SK-N-SH (cell line): ENCODE data around the gene DEPDC5. TPM values are rescaled to one million over a fixed set of nuclear protein-coding genes. Genes with fewer than 3 reads are reported as not detected.

ENCODE experiments used
- CTCF ChIA-PET: fragments of 300-600, 350-600 bp; formaldehyde crosslinking; extraction: SDS; loops from one replicate; lab custom pipeline; 2021; lab: Yijun Ruan, JAX
- POLR2A ChIA-PET: fragments of 350-600 bp; sonication (Branson Sonifier 250); formaldehyde crosslinking; extraction: SDS; loops from one replicate; lab custom pipeline; 2020; ENCODE audit warnings: antibody characterized with exemption, inconsistent platforms; lab: Yijun Ruan, JAX
- DNase-seq: peaks from one replicate; pipeline ENCODE4 v3.0.0; 2012
- H2AFZ ChIP-seq: fragments of 200-600 bp; sonication (generic); 2 replicates; pipeline ENCODE4 v1.8.1; 2016; ENCODE audit warnings: antibody characterized with exemption, mild to moderate bottlenecking, low read depth
- H3F3A ChIP-seq: fragments of 200-600 bp; sonication (generic); replicated peaks from 2 replicates; pipeline ENCODE3; 2016; ENCODE audit warnings: antibody characterized with exemption, mild to moderate bottlenecking; ENCODE audit not compliant: insufficient read depth
- H3K27ac ChIP-seq, 2 experiments: fragments of 200-500 bp in 1 of 2; fragments of 200-600 bp in 1 of 2; sonication (Bioruptor generic) in 1 of 2; sonication (generic), shearing (Covaris generic) in 1 of 2; 2 replicates each; pipeline versions ENCODE4 v1.5.1 to v1.6.1; 2014 to 2016; ENCODE audit warnings: low read depth in 2 of 2, inconsistent platforms in 1 of 2, low read length in 1 of 2, mild to moderate bottlenecking in 1 of 2, mixed read lengths in 1 of 2
- H3K27me3 ChIP-seq: fragments of 200-600 bp; sonication (generic), shearing (Covaris generic); 2 replicates; pipeline ENCODE4 v1.6.1; 2016; ENCODE audit warnings: mixed run types; ENCODE audit not compliant: insufficient read depth
- H3K36me3 ChIP-seq, 2 experiments: fragments of 200-500 bp in 1 of 2; fragments of 200-600 bp in 1 of 2; sonication (Bioruptor generic) in 1 of 2; sonication (generic) in 1 of 2; replicated peaks in 1 of 2; 2 replicates each; pipeline versions ENCODE3 to v1.5.1; 2014 to 2016; ENCODE audit warnings: low read length in 1 of 2, mild to moderate bottlenecking in 1 of 2; ENCODE audit not compliant: insufficient read depth in 2 of 2, control insufficient read depth in 1 of 2
- H3K4me1 ChIP-seq, 2 experiments: fragments of 200-500 bp in 1 of 2; fragments of 200-600 bp in 1 of 2; sonication (Bioruptor generic) in 1 of 2; sonication (generic), shearing (Covaris generic) in 1 of 2; 2 replicates each; pipeline versions ENCODE4 v1.5.1 to v1.6.1; 2014 to 2016; ENCODE audit warnings: low read depth in 1 of 2, low read length in 1 of 2, mixed run types in 1 of 2; ENCODE audit not compliant: insufficient read depth in 2 of 2, control insufficient read depth in 1 of 2
- H3K4me2 ChIP-seq: fragments of 200-600 bp; sonication (generic), shearing (Covaris generic); 2 replicates; pipeline ENCODE4 v1.6.1; 2017; ENCODE audit warnings: mixed run types
- H3K4me3 ChIP-seq, 2 experiments: fragments of 200-500 bp in 1 of 2; fragments of 200-600 bp in 1 of 2; sonication (Bioruptor generic) in 1 of 2; sonication (generic), shearing (Covaris generic) in 1 of 2; 2 replicates each; pipeline versions ENCODE4 v1.5.1 to v1.8.1; 2014 to 2016; ENCODE audit warnings: low read depth in 2 of 2, inconsistent platforms in 1 of 2, low read length in 1 of 2, mild to moderate bottlenecking in 1 of 2, mixed read lengths in 1 of 2, moderate library complexity in 1 of 2
- H3K79me2 ChIP-seq: fragments of 200-600 bp; sonication (generic); 2 replicates; pipeline ENCODE4 v1.8.1; 2017; ENCODE audit warnings: mild to moderate bottlenecking; ENCODE audit not compliant: insufficient read depth
- H3K9ac ChIP-seq: fragments of 200-600 bp; sonication (generic); 2 replicates; pipeline ENCODE4 v1.6.1; 2017; ENCODE audit warnings: mixed run types
- H3K9me2 ChIP-seq: fragments of 200-600 bp; sonication (generic); 2 replicates; pipeline ENCODE4 v1.6.1; 2017; ENCODE audit warnings: mixed run types
- H3K9me3 ChIP-seq: fragments of 200-600 bp; sonication (generic); 2 replicates; pipeline ENCODE4 v1.6.1; 2017; ENCODE audit warnings: mixed run types, mild to moderate bottlenecking, moderate library complexity
- H4K20me1 ChIP-seq: fragments of 200-600 bp; sonication (generic); 2 replicates; pipeline ENCODE4 v1.6.1; 2017; ENCODE audit warnings: mild to moderate bottlenecking, mixed run types; ENCODE audit not compliant: insufficient read depth
- CHD2 ChIP-seq: fragments of 150-350 bp; IDR thresholded peaks from 2 replicates; pipeline ENCODE4 v1.6.1; 2018; ENCODE audit warnings: low read length; ENCODE audit not compliant: partially characterized antibody
- EP300 ChIP-seq, 2 experiments: IDR thresholded peaks; 2 replicates each; pipeline versions ENCODE4 v1.4.0 to v1.6.1; 2012; ENCODE audit warnings: borderline replicate concordance in 1 of 2, low read depth in 1 of 2, low read length in 1 of 2
- EZH2phosphoT487 ChIP-seq: fragments of 200-600 bp; sonication (generic); IDR thresholded peaks from 2 replicates; pipeline ENCODE4 v1.6.1; 2017; ENCODE audit warnings: low read depth, mixed run types, mild to moderate bottlenecking, antibody characterized with exemption, moderate library complexity, borderline replicate concordance
- FOXJ3 ChIP-seq: sonication (generic); formaldehyde crosslinking; IDR thresholded peaks from 2 replicates; pipeline ENCODE4 v1.5.1; 2020; ENCODE audit warnings: mild to moderate bottlenecking, missing genetic modification reagents
- FOXM1 ChIP-seq: IDR thresholded peaks from 2 replicates; pipeline ENCODE4 v1.4.0; 2012; ENCODE audit warnings: low read depth, mild to moderate bottlenecking
- MEF2A ChIP-seq: IDR thresholded peaks from 2 replicates; pipeline ENCODE4 v1.4.0; 2012; ENCODE audit warnings: low read depth, borderline replicate concordance
- NFIC ChIP-seq: IDR thresholded peaks from 2 replicates; pipeline ENCODE4 v1.4.0; 2012; ENCODE audit warnings: borderline replicate concordance
- NRF1 ChIP-seq: IDR thresholded peaks from 2 replicates; pipeline ENCODE4 v1.6.1; 2012; ENCODE audit warnings: low read depth, mild to moderate bottlenecking, low read length
- POLR2AphosphoS5 ChIP-seq: IDR thresholded peaks from 2 replicates; pipeline ENCODE4 v1.6.1; 2012; ENCODE audit warnings: low read depth, low read length
- RCOR1 ChIP-seq: fragments of 150-350 bp; IDR thresholded peaks from 2 replicates; pipeline ENCODE4 v1.6.1; 2017; ENCODE audit warnings: antibody characterized with exemption, low read length
- RFX5 ChIP-seq: IDR thresholded peaks from 2 replicates; pipeline ENCODE4 v1.6.1; 2012; ENCODE audit warnings: mild to moderate bottlenecking, improper control_type of control experiment, low read length
- SIN3A ChIP-seq: IDR thresholded peaks from 2 replicates; pipeline ENCODE4 v1.6.1; 2012; ENCODE audit warnings: low read depth, mild to moderate bottlenecking, low read length, moderate library complexity, borderline replicate concordance
- YY1 ChIP-seq: IDR thresholded peaks from 2 replicates; pipeline ENCODE4 v1.4.0; 2012; ENCODE audit warnings: low read depth, mild to moderate bottlenecking
- WGBS: methylation state at CpG from one replicate; pipeline ENCODE4 v1.1.6; 2017; ENCODE audit warnings: low lambda C conversion rate; 5-methylcytosine and 5-hydroxymethylcytosine counted together
- polyA plus RNA-seq, 3 experiments: library from polyadenylated mRNA; depleted of rRNA; stranded (reverse); fragments of >200 nt; gene quantifications; 2 replicates each; pipeline ENCODE4 v1.2.3, GENCODE V29; 2012
- TF ChIP-seq, protein P1 (sequence below): IDR thresholded peaks from 2 replicates; pipeline ENCODE4 v1.6.1; 2012; ENCODE audit warnings: mild to moderate bottlenecking, low read depth, low read length, moderate library complexity
- TF ChIP-seq, protein P2 (sequence below): IDR thresholded peaks from 2 replicates; pipeline ENCODE4 v1.4.0; 2012; ENCODE audit warnings: low read depth, borderline replicate concordance
- TF ChIP-seq, protein P3 (sequence below): fragments of 150-350 bp; IDR thresholded peaks from 2 replicates; pipeline ENCODE4 v1.6.1; 2017; ENCODE audit warnings: antibody characterized with exemption, low read length, low read depth, borderline replicate concordance

DEPDC5 gene
- polyA plus RNA-seq, 1 of the 3 experiments (the other 2 are of a cell fraction) = 7.8 TPM

DNA sequence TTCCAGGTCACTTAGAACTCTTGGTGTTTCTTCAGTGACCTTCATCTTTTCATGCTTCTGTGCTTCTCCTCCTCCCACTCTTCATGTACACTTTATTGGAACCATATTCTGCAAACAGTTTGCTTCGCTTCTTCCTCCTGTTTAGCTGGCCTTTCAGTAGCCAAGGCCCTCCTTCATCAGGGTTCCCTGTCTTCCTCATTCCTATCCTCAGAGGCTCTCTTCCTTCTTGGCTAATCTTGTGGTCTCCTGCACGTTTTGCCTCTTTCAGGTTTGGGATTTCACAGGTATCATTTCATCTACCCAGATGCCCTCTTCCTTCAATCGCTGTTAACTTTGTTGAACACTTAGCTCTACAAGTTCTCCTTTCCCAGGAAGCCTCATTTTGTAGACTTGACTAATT is 66.8 kb downstream of the DEPDC5 start:
- 79% methylated on average over 3 of the region's 3 CpGs for WGBS
- ChIA-PET CTCF (interaction anchor here (1.5 kb wide), 1 partner anchor 155 kb away, joined by 4 read pairs; no protein-coding TSS in a partner anchor), POLR2A (no interaction called here)
- no peaks in the 10 kb centered on the region for H4K20me1 ChIP-seq
- H3K27ac ChIP-seq = no peak overlapping the region
- H3K9me2 ChIP-seq = no peaks in the 10 kb centered on the region
- H2AFZ ChIP-seq = no peak overlapping the region
- no peak overlapping the region for H3K9ac ChIP-seq
- H3K9me3 ChIP-seq = no peaks in the 10 kb centered on the region
- peaks cover 44 to 50% of the 10 kb centered on the region in 2 experiments for H3K36me3 ChIP-seq
- no peak overlapping the region for H3K4me2 ChIP-seq
- no peak for DNase-seq
- no peaks in the 10 kb centered on the region for H3K27me3 ChIP-seq
- no peaks in the 10 kb centered on the region for H3K79me2 ChIP-seq
- TF ChIP-seq RCOR1 = no peak
- H3K4me1 ChIP-seq = no peaks in the 10 kb centered on the region
- no peaks in the 10 kb centered on the region for H3F3A ChIP-seq
- no peak overlapping the region for H3K4me3 ChIP-seq

DNA sequence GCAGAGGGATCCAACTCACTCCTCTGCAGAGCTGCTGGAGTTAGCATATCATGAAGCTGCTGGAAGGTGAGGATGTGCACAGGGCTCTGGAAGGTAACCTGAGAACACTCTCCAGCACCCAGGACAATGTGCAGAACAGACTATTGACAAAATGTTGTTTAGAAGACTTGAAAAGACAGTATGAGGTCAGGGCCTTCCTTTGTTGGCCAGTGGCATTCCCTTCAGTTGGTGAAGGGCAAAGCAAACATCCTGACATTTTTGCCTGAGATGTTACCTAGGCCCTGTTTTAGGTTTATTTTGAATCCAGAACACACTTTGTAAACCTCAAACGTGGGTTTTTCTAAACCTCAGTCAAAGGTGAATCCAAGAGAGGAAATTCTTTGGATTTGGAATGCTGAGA is 67.8 kb downstream of the DEPDC5 start:
- peaks cover 44 to 46% of the 10 kb centered on the region in 2 experiments for H3K36me3 ChIP-seq
- H3K9ac ChIP-seq = no peak overlapping the region
- no peak overlapping the region for H3K4me3 ChIP-seq
- no peaks in the 10 kb centered on the region for H3K27me3 ChIP-seq
- H3K27ac ChIP-seq = no peak overlapping the region
- H3K4me1 ChIP-seq = no peaks in the 10 kb centered on the region
- no peak overlapping the region for H2AFZ ChIP-seq
- TF ChIP-seq NRF1 (no peak), SIN3A (no peak), FOXM1 (no peak), CHD2 (no peak), YY1 (no peak)
- no peaks in the 10 kb centered on the region for H3K79me2 ChIP-seq
- no peak for DNase-seq
- CTCF ChIA-PET = no interaction called here
- WGBS = 87% methylated on average over 1 of the region's 1 CpG
- no peaks in the 10 kb centered on the region for H3K9me3 ChIP-seq
- H3K9me2 ChIP-seq = no peaks in the 10 kb centered on the region
- no peaks in the 10 kb centered on the region for H3F3A ChIP-seq
- no peaks in the 10 kb centered on the region for H4K20me1 ChIP-seq
- H3K4me2 ChIP-seq = no peak overlapping the region
- POLR2A ChIA-PET = no interaction called here

DNA sequence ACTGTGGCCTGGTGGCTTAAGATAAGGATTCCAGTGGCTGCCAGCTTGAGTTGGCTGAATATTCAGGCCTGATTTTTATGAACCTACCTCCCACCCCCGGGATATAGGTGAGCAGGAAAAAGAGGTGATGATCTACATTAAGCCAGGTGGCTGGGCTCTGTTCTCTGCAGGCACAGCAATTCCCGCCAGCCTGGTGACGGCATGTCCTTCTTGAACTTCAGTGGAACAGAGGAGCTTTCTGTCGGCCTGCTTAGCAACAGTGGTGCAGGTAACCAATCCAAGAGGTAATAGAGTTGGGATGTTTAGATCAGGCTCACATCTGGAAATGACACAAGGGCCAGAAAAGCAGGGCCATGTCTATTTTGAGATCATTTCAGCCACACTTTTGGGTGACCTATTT is 68.7 kb downstream of the DEPDC5 start:
- H3K4me3 ChIP-seq = no peak overlapping the region
- peaks cover 36 to 48% of the 10 kb centered on the region in 2 experiments for H3K36me3 ChIP-seq
- TF ChIP-seq CHD2 = no peak
- TF ChIP-seq FOXJ3 (CRISPR knock-in tag) = no peak
- no peak for TF ChIP-seq MEF2A
- TF ChIP-seq, protein P1, sequence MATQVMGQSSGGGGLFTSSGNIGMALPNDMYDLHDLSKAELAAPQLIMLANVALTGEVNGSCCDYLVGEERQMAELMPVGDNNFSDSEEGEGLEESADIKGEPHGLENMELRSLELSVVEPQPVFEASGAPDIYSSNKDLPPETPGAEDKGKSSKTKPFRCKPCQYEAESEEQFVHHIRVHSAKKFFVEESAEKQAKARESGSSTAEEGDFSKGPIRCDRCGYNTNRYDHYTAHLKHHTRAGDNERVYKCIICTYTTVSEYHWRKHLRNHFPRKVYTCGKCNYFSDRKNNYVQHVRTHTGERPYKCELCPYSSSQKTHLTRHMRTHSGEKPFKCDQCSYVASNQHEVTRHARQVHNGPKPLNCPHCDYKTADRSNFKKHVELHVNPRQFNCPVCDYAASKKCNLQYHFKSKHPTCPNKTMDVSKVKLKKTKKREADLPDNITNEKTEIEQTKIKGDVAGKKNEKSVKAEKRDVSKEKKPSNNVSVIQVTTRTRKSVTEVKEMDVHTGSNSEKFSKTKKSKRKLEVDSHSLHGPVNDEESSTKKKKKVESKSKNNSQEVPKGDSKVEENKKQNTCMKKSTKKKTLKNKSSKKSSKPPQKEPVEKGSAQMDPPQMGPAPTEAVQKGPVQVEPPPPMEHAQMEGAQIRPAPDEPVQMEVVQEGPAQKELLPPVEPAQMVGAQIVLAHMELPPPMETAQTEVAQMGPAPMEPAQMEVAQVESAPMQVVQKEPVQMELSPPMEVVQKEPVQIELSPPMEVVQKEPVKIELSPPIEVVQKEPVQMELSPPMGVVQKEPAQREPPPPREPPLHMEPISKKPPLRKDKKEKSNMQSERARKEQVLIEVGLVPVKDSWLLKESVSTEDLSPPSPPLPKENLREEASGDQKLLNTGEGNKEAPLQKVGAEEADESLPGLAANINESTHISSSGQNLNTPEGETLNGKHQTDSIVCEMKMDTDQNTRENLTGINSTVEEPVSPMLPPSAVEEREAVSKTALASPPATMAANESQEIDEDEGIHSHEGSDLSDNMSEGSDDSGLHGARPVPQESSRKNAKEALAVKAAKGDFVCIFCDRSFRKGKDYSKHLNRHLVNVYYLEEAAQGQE = no peak
- TF ChIP-seq, protein P2, sequence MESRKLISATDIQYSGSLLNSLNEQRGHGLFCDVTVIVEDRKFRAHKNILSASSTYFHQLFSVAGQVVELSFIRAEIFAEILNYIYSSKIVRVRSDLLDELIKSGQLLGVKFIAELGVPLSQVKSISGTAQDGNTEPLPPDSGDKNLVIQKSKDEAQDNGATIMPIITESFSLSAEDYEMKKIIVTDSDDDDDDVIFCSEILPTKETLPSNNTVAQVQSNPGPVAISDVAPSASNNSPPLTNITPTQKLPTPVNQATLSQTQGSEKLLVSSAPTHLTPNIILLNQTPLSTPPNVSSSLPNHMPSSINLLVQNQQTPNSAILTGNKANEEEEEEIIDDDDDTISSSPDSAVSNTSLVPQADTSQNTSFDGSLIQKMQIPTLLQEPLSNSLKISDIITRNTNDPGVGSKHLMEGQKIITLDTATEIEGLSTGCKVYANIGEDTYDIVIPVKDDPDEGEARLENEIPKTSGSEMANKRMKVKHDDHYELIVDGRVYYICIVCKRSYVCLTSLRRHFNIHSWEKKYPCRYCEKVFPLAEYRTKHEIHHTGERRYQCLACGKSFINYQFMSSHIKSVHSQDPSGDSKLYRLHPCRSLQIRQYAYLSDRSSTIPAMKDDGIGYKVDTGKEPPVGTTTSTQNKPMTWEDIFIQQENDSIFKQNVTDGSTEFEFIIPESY = no peak
- no peak for TF ChIP-seq RCOR1
- TF ChIP-seq EP300 (IDR thresholded peaks at IDR 0.05; ENCODE audit: borderline replicate concordance in 1 of 2, low read depth in 1 of 2, low read length in 1 of 2) = no peak
- TF ChIP-seq, protein P3, sequence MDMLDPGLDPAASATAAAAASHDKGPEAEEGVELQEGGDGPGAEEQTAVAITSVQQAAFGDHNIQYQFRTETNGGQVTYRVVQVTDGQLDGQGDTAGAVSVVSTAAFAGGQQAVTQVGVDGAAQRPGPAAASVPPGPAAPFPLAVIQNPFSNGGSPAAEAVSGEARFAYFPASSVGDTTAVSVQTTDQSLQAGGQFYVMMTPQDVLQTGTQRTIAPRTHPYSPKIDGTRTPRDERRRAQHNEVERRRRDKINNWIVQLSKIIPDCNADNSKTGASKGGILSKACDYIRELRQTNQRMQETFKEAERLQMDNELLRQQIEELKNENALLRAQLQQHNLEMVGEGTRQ = no peak
- TF ChIP-seq POLR2AphosphoS5 = no peak
- no peak for TF ChIP-seq RFX5
- TF ChIP-seq EZH2phosphoT487 = no peak
- TF ChIP-seq NFIC = no peak

More for the DNA sequence above, 68.7 kb downstream of the DEPDC5 start:
- no peaks in the 10 kb centered on the region; a peak in 1 of 4 replicates for H3K4me1 ChIP-seq
- H3K9me2 ChIP-seq = no peaks in the 10 kb centered on the region
- ChIA-PET CTCF (interaction anchor here (0.6 kb wide), 1 partner anchor 168 kb away, joined by 3 read pairs; no protein-coding TSS in a partner anchor), POLR2A (no interaction called here)
- DNase-seq = no peak
- no peaks in the 10 kb centered on the region for H3K27me3 ChIP-seq
- no peak overlapping the region for H3K9ac ChIP-seq
- 93% methylated on average over 4 of the region's 4 CpGs for WGBS
- no peaks in the 10 kb centered on the region for H3K9me3 ChIP-seq
- H3K4me2 ChIP-seq = no peak overlapping the region
- H3K79me2 ChIP-seq = no peaks in the 10 kb centered on the region
- no peaks in the 10 kb centered on the region for H3F3A ChIP-seq
- no peaks in the 10 kb centered on the region for H4K20me1 ChIP-seq
- H3K27ac ChIP-seq = no peak overlapping the region
- H2AFZ ChIP-seq = no peak overlapping the region
